HG02678 (cell line): Measurements from ENCODE around the gene ZBTB49.

Experiments
- ATAC-seq: cut with Tn5 transposase; IDR thresholded peaks from one replicate; pipeline ENCODE4 v1.9.1; 2021; ENCODE audit warnings: mild to moderate bottlenecking, moderate library complexity; ENCODE audit not compliant: unreplicated experiment

The ZBTB49 gene

DNA sequence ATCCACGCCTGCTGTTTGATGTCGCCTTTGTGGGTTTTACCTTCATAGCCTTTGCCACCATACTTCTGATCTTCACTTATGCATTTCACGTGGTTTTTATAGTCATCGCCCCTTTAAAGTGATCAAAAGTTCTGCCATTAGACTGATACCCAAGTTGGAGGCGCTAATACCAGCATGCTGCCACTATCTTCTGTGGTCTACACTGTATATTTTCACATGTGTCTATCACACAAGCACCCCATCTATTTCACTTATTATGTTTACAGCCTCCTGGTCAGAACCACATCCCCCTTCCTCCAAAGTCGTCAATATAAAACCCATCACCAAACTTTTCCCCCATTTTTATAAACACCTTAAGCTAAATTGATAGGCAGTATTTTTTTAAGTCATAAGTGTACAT lies 8.3 kb upstream of the ZBTB49 start:
- no peak for ATAC-seq

DNA sequence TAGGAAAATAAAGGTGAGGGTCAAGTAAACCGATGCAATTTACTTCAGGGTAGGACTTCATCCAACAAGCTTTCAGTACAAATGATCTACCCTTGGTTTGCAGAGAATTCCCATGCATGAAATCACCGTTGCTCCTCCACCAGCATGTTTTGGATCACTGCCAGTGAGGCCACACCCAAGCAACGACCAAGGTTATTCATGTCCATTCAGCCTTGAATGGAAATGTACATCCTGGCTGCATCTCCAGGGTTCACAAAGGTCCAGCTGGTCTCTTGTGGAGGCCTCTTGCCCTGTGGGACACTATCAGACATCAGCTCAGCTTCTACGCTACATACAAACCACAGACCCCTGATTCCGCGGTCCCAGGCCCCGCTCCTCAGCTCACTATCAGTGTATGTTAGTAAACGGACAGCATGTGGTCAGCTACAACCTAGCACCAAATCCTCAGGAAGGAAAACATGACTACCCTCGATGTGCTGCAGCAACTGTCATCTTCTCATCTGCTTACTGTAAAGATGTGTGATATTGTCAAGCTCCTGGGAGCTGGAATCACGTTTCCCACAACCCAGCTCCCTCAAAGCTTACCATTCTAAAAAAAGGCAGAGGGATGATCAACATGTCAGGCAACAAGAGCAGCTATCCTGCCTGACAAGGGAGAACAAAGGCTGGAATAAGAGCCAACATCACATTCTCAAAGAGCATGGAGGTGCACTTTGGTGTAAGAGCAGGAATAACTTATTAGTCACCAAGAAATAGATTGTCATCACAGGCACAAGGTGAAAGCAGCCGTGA lies 5.0 kb upstream of the ZBTB49 start:
- ATAC-seq, result no peak

DNA sequence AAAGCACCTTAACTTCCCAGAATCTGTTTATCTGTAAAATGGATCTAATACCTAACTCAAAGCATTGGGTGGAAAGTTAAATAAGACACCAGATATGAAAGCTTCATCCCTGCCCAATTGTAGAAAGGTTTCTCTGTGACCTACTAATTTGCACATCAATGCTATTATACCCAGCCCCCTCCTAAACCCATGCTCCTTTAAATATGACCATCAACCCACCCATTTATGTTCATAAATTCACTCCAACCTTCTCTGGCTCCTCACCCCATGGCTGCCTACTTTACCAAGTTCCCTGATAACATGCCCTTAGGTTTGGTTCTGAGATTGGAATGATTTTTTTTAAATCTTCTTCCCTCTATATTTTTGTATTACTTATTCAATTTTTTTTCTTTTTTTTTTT lies 2.0 kb upstream of the ZBTB49 start:
- no peak for ATAC-seq

DNA sequence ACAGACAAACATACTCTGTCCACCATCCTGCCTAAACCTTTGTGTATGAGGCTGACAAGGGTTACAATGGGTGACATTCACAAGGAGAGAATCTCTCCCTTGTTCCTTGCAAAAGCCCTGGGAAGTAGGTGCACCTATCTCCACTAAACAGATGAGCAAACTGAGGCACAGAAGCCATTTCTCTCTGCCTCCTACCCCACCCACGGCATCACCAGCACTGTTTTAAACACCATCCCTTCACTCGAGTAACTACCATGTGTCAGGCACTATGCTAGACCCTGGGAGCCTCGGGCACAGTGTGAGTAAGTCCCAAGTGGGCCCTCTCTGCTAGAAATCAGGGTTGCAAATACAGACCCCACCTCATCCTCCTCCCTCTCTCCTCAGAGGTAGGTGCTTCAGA lies 996 bp upstream of the ZBTB49 start:
- no peak for ATAC-seq

- peak; percentile 13 for ATAC-seq
Observed at GRCh38 chr4:4289597-4289940, 482 bp upstream of the ZBTB49 start.

DNA sequence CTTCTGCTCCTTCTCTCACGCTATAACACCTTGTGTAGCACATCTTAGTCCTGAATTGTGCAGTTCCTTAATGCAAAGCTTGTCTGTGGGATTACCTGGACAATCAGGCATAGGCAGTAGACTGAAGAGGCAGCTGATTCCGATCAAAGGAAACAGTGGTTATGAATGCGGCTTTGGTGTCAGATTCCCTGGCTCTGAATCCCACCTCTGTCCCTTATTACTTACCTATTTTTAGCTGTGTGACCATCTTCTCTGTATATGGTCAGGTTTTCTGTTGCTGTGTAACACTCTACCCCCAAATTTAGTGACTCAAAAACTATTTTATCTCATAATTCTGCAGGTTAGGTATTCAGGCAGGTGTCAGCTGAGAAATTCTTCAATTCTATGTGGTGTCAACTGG lies 3.2 kb downstream of the ZBTB49 start:
- ATAC-seq, result no peak

DNA sequence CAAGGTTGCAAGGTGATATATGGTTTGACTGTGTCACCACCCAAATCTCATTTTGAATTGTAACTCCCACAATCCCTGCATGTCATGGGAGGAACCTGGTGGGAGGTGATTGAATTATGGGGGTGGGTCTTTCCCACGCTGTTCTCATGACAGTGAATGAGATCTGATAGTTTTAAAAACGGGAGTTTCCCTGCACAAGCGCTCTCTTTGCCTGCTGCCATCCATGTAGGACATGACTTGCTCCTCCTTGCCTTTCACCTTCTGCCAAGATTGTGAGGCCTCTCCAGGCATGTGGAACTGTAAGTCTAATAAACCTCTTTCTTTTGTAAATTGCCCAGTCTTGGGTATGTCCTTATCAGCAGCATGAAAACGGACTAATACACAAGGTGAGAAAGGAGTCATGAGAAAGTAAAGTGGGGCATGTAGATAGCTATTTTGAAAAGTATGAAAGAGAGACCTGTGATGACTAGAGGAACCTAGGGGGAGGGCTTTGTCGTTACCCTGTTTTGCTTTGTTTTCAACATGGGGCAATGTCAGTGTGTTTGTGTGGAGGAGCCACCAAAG lies 6.3 kb downstream of the ZBTB49 start:
- no peak for ATAC-seq

DNA sequence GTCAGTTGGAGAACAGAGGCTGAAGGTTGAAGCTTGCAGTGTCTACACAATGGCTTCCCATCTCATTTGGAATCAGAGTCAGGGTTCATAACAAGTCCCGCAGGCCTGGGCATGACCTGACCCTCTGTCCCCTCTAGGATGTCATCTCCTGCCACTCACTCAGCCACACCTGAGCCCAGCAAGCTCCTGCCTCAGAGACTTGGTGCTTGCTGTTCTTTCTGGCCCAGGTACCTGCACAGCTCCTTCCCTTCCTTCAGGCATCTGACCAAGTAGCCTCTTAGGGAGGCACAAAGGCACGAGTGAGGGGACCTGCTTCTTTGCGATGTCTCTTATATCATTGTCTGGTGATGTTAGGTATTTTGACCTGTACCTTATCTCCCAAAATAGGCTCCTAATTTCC lies 9.0 kb downstream of the ZBTB49 start:
- ATAC-seq, result no peak

- no peak for ATAC-seq
Observed at GRCh38 chr4:4302001-4302400, 11.9 kb downstream of the ZBTB49 start.

DNA sequence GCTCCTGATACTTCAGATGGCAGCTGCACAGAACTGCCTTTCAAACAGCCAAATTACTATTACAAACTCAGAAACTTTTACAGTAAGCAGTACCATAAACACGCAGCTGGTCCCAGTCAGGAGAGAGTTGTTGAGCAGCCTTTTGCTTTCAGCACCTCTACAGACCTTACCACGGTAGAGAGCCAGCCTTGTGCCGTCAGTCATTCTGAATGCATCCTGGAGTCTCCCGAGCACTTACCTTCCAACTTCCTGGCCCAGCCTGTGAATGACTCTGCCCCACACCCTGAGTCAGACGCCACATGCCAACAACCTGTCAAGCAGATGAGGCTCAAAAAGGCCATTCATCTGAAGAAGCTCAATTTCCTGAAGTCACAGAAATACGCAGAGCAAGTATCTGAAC lies 12.4 kb downstream of the ZBTB49 start:
- ATAC-seq, result no peak

GRCh38 chr4:4306920-4307319 lies 16.9 kb downstream of the ZBTB49 start:
- ATAC-seq, result no peak

DNA sequence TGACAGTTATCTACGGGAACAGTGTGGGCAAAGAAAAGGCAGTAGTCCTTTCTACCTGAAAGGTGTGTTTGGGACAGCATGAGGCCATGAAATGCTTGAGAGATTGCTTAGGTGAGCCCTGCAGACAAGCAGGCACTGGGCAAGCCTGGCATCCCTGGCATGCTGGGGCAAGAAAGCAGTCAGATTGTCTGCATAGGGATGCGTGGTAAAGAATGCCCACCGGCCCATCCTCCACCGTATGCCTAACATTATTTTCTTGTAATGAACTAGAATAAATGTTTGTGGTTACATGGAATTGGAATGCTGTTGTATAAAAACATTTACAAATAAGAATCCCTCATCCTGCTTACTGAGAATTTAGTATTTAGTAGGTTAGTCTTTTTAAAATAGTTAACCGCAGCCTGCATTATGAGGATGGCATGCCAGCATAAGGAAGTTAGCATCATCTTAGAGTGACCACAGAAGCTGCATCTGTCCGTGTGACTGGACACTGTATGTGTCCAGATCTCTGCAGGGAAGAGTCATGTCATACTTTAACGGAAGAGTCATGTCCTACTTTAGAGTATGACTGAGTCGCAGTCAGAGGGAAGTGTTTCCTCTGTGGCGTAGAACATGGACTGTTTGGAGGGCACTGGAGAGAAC lies 18.9 kb downstream of the ZBTB49 start:
- no peak for ATAC-seq

DNA sequence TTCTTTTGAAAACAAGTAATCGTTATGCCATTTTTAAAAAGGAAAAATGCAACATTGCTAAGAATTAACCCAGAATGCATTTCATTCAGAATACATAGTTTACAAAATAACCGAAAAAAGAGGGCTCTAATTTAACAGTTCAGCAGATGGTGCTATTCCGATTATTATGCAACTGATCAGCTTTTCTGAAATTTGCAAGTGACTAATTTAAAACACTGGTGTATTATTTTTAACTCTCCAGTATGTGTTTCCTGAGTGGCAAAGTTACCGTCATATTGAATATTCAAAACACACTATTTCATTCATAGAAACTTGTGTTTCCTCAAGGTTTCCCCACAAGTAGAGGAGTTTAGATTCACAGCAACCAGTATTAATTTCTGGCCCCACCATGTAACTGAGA lies 21.1 kb downstream of the ZBTB49 start:
- peak; percentile 53 for ATAC-seq

DNA sequence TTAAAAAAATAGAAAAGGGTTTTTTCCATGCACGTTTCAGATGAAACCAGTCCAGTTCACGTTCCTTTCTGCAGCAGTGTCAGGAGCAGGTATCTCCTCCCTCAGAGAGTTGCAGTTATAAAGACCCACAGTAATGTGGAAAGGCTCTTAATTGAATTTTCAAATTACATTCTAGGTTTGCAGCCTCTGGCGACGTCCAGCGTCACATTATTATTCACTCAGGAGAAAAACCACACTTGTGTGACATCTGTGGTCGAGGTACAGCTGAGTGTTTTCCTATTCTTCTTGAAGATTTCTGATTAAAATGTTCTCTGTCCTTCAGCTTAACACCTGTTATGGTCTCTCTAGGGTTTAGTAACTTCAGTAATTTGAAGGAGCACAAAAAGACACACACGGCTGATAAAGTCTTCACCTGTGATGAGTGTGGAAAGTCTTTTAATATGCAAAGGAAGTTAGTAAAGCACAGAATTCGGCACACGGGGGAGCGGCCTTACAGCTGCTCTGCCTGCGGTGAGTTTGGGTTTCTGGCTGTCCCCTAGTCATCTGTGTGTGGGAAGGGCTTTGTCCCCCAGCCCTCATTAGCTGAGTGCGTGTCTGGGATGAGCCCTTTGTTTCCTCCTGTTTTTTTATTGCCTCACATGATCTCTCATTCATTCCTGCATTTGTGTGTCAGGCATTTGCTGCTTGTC lies 25.6 kb downstream of the ZBTB49 start:
- no peak for ATAC-seq

DNA sequence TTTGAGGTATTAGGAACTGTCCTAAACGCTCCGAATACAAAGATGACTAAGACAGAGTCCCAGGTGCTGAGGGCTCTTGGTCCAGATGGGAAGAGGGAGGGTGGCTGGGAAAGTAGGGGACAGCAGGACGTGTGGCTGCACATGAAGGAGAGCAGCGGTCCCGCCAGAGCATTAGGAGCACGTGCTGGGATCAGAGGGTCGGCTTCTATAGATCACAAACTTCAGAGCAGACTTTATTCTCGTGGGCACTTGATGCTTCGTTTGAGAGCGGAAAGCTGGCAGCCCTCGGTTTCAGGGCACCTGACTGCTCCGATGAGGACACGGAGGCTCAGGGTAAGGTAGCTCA lies 26.1 kb downstream of the ZBTB49 start:
- no peak for ATAC-seq

DNA sequence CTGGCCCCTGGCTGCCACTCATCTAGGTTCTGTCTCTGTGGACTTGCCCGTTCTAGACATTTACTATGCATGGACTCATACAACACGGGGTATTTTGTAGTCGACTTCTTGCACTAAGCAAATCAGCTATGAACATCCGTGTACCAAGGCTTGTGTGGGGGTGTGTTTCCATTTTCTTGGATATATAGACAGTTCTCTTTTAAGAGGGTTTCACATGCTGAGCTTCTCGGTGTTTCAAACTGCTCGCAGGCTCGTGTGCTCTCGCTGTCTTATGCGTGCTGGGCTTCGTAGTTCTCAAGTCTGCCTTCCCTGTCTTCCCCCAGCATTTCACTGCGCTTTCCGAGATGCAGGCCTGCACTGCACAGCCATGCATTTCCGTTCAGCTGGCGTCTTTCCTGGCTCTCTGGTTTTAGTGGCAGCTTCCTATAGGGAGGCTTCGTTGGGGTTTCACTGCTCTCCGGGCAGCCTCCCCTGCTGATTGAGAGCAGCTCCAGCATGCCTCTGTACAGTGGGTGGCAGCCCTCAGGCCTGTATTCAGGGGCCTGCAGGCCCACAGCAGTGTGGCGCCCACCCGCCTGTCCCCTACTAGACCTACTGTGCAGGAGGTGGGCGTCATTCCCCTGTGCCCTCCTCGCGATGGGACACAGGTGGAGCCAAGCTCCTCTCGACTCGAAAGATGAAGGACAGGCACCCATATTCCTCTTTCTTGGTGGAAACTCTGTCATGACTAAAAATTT lies 27.6 kb downstream of the ZBTB49 start:
- no peak for ATAC-seq

DNA sequence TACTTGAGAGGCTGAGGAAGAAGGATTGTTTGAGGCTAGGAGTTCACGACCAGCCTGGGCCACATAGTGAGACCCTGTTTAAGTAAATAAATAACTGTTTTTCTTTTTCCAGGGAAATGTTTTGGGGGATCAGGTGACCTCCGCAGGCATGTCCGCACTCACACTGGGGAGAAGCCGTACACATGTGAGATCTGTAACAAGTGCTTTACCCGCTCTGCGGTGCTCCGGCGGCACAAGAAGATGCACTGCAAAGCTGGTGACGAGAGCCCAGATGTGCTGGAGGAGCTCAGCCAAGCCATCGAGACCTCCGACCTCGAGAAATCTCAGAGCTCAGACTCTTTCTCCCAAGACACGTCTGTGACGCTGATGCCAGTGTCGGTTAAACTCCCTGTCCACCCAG lies 30.5 kb downstream of the ZBTB49 start:
- ATAC-seq, result no peak

DNA sequence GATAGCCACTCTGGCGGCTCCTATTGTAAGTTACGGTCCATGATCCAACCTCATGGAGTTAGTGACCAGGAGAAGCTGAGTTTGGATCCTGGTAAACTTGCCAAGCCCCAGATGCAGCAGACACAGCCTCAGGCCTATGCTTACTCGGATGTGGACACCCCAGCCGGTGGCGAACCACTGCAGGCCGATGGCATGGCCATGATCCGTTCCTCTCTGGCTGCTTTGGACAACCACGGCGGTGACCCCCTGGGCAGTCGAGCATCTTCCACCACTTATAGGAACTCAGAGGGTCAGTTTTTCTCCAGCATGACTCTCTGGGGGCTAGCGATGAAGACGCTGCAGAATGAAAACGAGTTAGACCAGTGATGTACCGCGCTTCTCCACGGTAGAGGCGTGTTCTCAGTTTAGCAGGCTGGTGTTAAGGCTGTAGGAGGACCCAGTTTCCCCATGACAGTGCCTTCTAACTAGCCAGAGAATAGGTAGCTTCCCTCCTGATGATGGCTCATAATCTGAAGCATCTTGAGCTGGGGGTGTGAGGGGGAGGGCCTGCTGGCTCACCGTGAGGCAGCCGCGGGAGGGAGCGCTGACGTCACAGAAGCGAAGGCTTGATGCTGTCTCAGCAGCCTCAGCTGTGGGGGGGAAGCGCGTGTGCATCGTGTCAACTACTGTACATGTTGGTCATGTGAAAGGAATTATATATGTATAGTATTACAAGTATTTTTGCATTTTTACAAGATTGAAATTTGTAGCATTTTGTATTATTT lies 31.1 kb downstream of the ZBTB49 start:
- ATAC-seq, result no peak

- ATAC-seq, result no peak
Observed at GRCh38 chr4:4321951-4322688, 32.1 kb downstream of the ZBTB49 start.
